DOHH2 (cell line): ENCODE results near the gene RNF11.

Experiments
- EZH2phosphoT487 ChIP-seq: fragments of 200-600 bp; sonication (generic); IDR thresholded peaks from 2 replicates; pipeline ENCODE4 v1.6.1; 2017; ENCODE audit warnings: borderline replicate concordance, mild to moderate bottlenecking, antibody characterized with exemption, low read length, moderate library complexity, mixed read lengths
- TF ChIP-seq, protein P1 (sequence below): fragments of 200-600 bp; sonication (generic); IDR thresholded peaks from one replicate; pipeline ENCODE4 v1.5.1; 2014; ENCODE audit warnings: antibody characterized with exemption, mild to moderate bottlenecking, low read depth, low read length; ENCODE audit not compliant: poor library complexity, severe bottlenecking

DNA sequence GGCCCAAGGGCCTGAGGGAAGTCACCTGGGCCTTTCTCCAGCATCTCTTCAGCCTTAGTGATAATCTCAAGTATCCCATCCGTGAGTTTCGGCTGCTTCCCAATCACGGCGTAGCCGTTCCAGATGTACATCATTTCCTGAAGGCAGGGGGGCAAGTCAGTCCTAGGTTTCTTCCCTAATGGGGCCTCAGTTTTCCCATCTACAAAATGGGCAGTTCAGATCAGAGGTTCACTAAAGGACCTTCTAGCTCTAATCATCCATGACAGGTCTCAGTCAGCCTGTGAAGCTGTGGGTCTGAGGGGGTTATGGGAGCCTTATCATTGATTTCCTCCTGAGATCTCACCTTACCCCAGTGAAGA, 54.4 kb downstream of the RNF11 start:
- TF ChIP-seq, protein P1, sequence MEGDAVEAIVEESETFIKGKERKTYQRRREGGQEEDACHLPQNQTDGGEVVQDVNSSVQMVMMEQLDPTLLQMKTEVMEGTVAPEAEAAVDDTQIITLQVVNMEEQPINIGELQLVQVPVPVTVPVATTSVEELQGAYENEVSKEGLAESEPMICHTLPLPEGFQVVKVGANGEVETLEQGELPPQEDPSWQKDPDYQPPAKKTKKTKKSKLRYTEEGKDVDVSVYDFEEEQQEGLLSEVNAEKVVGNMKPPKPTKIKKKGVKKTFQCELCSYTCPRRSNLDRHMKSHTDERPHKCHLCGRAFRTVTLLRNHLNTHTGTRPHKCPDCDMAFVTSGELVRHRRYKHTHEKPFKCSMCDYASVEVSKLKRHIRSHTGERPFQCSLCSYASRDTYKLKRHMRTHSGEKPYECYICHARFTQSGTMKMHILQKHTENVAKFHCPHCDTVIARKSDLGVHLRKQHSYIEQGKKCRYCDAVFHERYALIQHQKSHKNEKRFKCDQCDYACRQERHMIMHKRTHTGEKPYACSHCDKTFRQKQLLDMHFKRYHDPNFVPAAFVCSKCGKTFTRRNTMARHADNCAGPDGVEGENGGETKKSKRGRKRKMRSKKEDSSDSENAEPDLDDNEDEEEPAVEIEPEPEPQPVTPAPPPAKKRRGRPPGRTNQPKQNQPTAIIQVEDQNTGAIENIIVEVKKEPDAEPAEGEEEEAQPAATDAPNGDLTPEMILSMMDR: no peak
- no peak for TF ChIP-seq EZH2phosphoT487
